GM08714 (cell line): ENCODE results near the gene BUD23.

Experiments used
- H3K4me3 ChIP-seq: fragments of 200-500 bp; sonication (Bioruptor generic); 2 replicates; pipeline ENCODE4 v1.5.1; 2014; ENCODE audit warnings: mild to moderate bottlenecking, low read length, inconsistent platforms
- ZNF274 ChIP-seq: IDR thresholded peaks from 2 replicates; pipeline ENCODE4 v1.6.1; 2012; ENCODE audit warnings: mild to moderate bottlenecking, low read depth, low read length

BUD23 gene

GRCh38 chr7:73683056-73683787 is at the start of gene BUD23, which contains the start of gene DNAJC30:
BUD23 (plus strand) TSS chr7:73683597; CDS start chr7:73683626, 29 bp downstream.
DNAJC30 (minus strand) TSS chr7:73683453; CDS start chr7:73683423, 30 bp downstream.
- TF ChIP-seq ZNF274, result no peak
- H3K4me3 ChIP-seq, result peak within 1 kb of the TSS; percentile 97

- H3K4me3 ChIP-seq, result no peak overlapping the region
- TF ChIP-seq ZNF274, result no peak
Measured at GRCh38 chr7:73633844-73634243, 49.6 kb upstream of the BUD23 start.

GRCh38 chr7:73635428-73636200 is 47.8 kb upstream of the BUD23 start:
- no peak overlapping the region for H3K4me3 ChIP-seq
- TF ChIP-seq ZNF274, result no peak

- no peak overlapping the region for H3K4me3 ChIP-seq
- no peak for TF ChIP-seq ZNF274
Measured at GRCh38 chr7:73638911-73639310, 44.5 kb upstream of the BUD23 start.

- TF ChIP-seq ZNF274, result no peak
- no peak overlapping the region for H3K4me3 ChIP-seq
Measured at GRCh38 chr7:73642834-73643233, 40.6 kb upstream of the BUD23 start.

- H3K4me3 ChIP-seq, result no peak overlapping the region
- no peak for TF ChIP-seq ZNF274
Measured at GRCh38 chr7:73644688-73645286, 38.6 kb upstream of the BUD23 start.

GRCh38 chr7:73645643-73646174 is 37.7 kb upstream of the BUD23 start:
- no peak overlapping the region for H3K4me3 ChIP-seq
- no peak for TF ChIP-seq ZNF274

- H3K4me3 ChIP-seq, result no peak overlapping the region
Measured at GRCh38 chr7:73646785-73647724, 36.3 kb upstream of the BUD23 start.

GRCh38 chr7:73647725-73648592 is 35.4 kb upstream of the BUD23 start:
- TF ChIP-seq ZNF274, result no peak
- no peak overlapping the region; the same call in 1 of the 2 replicates for H3K4me3 ChIP-seq

More at GRCh38 chr7:73646785-73647724, 36.3 kb upstream of the BUD23 start:
- no peak for TF ChIP-seq ZNF274

GRCh38 chr7:73648593-73649332 is 34.6 kb upstream of the BUD23 start:
- TF ChIP-seq ZNF274, result no peak
- no peak overlapping the region for H3K4me3 ChIP-seq

- TF ChIP-seq ZNF274, result no peak
- no peak overlapping the region for H3K4me3 ChIP-seq
Measured at GRCh38 chr7:73649576-73649975, 33.8 kb upstream of the BUD23 start.

- H3K4me3 ChIP-seq, result no peak overlapping the region
- TF ChIP-seq ZNF274, result no peak
Measured at GRCh38 chr7:73650524-73650923, 32.9 kb upstream of the BUD23 start.
